MM.1S (cell line): ENCODE measurements around the gene MRPL54.

Source experiments
- DNase-seq: peaks from one replicate; pipeline ENCODE4 v3.0.0-alpha.2; 2015
- H2AFZ ChIP-seq: fragments of 300-600 bp; sonication (generic); 2 replicates; pipeline ENCODE4 v1.6.0; 2016; ENCODE audit warnings: antibody characterized with exemption, low read length
- H3F3A ChIP-seq: fragments of 300-600 bp; sonication (generic); 2 replicates; pipeline ENCODE4 v1.6.1; 2016; ENCODE audit warnings: mild to moderate bottlenecking, antibody characterized with exemption, low read length, moderate library complexity, mixed read lengths; ENCODE audit not compliant: insufficient read depth
- H3K27ac ChIP-seq: fragments of 300-600 bp; sonication (generic); 2 replicates; pipeline ENCODE4 v1.5.1; 2016; ENCODE audit warnings: mild to moderate bottlenecking, low read length
- H3K27me3 ChIP-seq: fragments of 300-600 bp; sonication (generic); replicated peaks from 2 replicates; pipeline ENCODE4 v1.6.0; 2016; ENCODE audit warnings: low read length; ENCODE audit not compliant: insufficient read depth
- H3K36me3 ChIP-seq: fragments of 300-600 bp; sonication (generic); replicated peaks from 2 replicates; pipeline ENCODE4 v1.6.1; 2016; ENCODE audit warnings: mild to moderate bottlenecking, low read length, mixed read lengths; ENCODE audit not compliant: insufficient read depth
- H3K4me1 ChIP-seq: fragments of 300-600 bp; sonication (generic); 2 replicates; pipeline ENCODE4 v1.6.1; 2016; ENCODE audit warnings: low read length, mixed read lengths
- H3K4me2 ChIP-seq: fragments of 300-600 bp; sonication (generic); 2 replicates; pipeline ENCODE4 v1.6.0; 2016; ENCODE audit warnings: low read depth, low read length
- H3K4me3 ChIP-seq: fragments of 300-600 bp; sonication (generic); 2 replicates; pipeline ENCODE4 v1.5.1; 2016; ENCODE audit warnings: low read length, mixed read lengths
- H3K79me2 ChIP-seq: fragments of 300-600 bp; sonication (generic); 2 replicates; pipeline ENCODE4 v1.6.1; 2016; ENCODE audit warnings: mixed run types, low read length, mixed read lengths
- H3K9ac ChIP-seq: fragments of 300-600 bp; sonication (generic); 2 replicates; pipeline ENCODE4 v1.6.1; 2016; ENCODE audit warnings: low read length, mixed read lengths
- H3K9me2 ChIP-seq: fragments of 300-600 bp; sonication (generic); replicated peaks from 2 replicates; pipeline ENCODE4 v1.6.1; 2016; ENCODE audit warnings: mild to moderate bottlenecking, low read length, mixed read lengths; ENCODE audit not compliant: insufficient read depth
- H3K9me3 ChIP-seq: fragments of 300-600 bp; sonication (generic); replicated peaks from 2 replicates; pipeline ENCODE4 v1.6.1; 2016; ENCODE audit warnings: mild to moderate bottlenecking, low read length, mixed read lengths; ENCODE audit not compliant: insufficient read depth
- H4K20me1 ChIP-seq: fragments of 300-600 bp; sonication (generic); 2 replicates; pipeline ENCODE4 v1.6.1; 2016; ENCODE audit warnings: mild to moderate bottlenecking, low read length, moderate library complexity, mixed read lengths; ENCODE audit not compliant: insufficient read depth
- CTCF ChIP-seq: fragments of 300-600 bp; sonication (generic); IDR thresholded peaks from 2 replicates; pipeline ENCODE4 v1.5.1; 2016; ENCODE audit warnings: antibody characterized with exemption, low read length, mixed read lengths
- EZH2 ChIP-seq: fragments of 300-600 bp; sonication (generic); optimal IDR thresholded peaks from 2 replicates; pipeline ENCODE3; 2017; ENCODE audit warnings: low read depth, mild to moderate bottlenecking, antibody characterized with exemption, low read length, mixed read lengths
- EZH2phosphoT487 ChIP-seq: fragments of 300-600 bp; sonication (generic); IDR thresholded peaks from 2 replicates; pipeline ENCODE4 v1.6.1; 2018; ENCODE audit warnings: antibody characterized with exemption, low read length

Gene MRPL54

GRCh38 chr19:3778104-3778867 is 15.8 kb downstream of the MRPL54 start:
- Histone ChIP-seq H3K9me2 (no peaks in the 10 kb centered on the region), H3K4me3 (no peak overlapping the region), H4K20me1 (no peaks in the 10 kb centered on the region), H3K27me3 (peaks cover 51% of the 10 kb centered on the region), H2AFZ (no peak overlapping the region), H3K4me2 (no peak overlapping the region), H3K9me3 (no peaks in the 10 kb centered on the region), H3K36me3 (no peaks in the 10 kb centered on the region), H3K27ac (no peak overlapping the region), H3K9ac (no peak overlapping the region), H3K79me2 (no peaks in the 10 kb centered on the region), H3K4me1 (no peaks in the 10 kb centered on the region), H3F3A (no peaks in the 10 kb centered on the region)
- DNase-seq = no peak
- no peak for TF ChIP-seq EZH2phosphoT487

- no peak for DNase-seq
- Histone ChIP-seq H3K4me3 (no peak overlapping the region), H3K9me2 (no peaks in the 10 kb centered on the region), H3K4me1 (no peaks in the 10 kb centered on the region), H3K9ac (no peak overlapping the region), H3K9me3 (no peaks in the 10 kb centered on the region), H3F3A (no peaks in the 10 kb centered on the region), H3K79me2 (no peaks in the 10 kb centered on the region), H4K20me1 (no peaks in the 10 kb centered on the region), H3K27me3 (peaks cover 49% of the 10 kb centered on the region), H3K4me2 (no peak overlapping the region), H3K36me3 (no peaks in the 10 kb centered on the region), H2AFZ (no peak overlapping the region), H3K27ac (no peak overlapping the region)
- TF ChIP-seq EZH2 (no peak), CTCF (no peak), EZH2phosphoT487 (no peak)
Measured at GRCh38 chr19:3778899-3779723, 16.6 kb downstream of the MRPL54 start.

GRCh38 chr19:3780786-3781304 is 18.4 kb downstream of the MRPL54 start:
- no peak for DNase-seq
- Histone ChIP-seq H3F3A (no peaks in the 10 kb centered on the region), H3K36me3 (no peaks in the 10 kb centered on the region), H3K27me3 (peaks cover 59% of the 10 kb centered on the region), H3K4me3 (no peak overlapping the region), H3K9ac (no peak overlapping the region), H3K4me2 (no peak overlapping the region), H3K79me2 (no peaks in the 10 kb centered on the region), H3K4me1 (no peaks in the 10 kb centered on the region), H3K9me3 (no peaks in the 10 kb centered on the region), H2AFZ (no peak overlapping the region), H3K27ac (no peak overlapping the region), H3K9me2 (no peaks in the 10 kb centered on the region), H4K20me1 (no peaks in the 10 kb centered on the region)
- TF ChIP-seq CTCF (no peak), EZH2 (no peak), EZH2phosphoT487 (no peak)
